C1 segment of cervical spinal cord (tissue), 14 donors: ENCODE results near the gene ERBB4.
"Not testable (repeated sequence)": the region's sequence is repeated elsewhere in the genome, so short reads cannot be mapped to it uniquely, and the experiment has no call there.

Experiments
- DNase-seq, 14 donors: peaks; one replicate each; lab custom pipeline; 2025; lab: John Stamatoyannopoulos, UW

ERBB4 gene

DNA sequence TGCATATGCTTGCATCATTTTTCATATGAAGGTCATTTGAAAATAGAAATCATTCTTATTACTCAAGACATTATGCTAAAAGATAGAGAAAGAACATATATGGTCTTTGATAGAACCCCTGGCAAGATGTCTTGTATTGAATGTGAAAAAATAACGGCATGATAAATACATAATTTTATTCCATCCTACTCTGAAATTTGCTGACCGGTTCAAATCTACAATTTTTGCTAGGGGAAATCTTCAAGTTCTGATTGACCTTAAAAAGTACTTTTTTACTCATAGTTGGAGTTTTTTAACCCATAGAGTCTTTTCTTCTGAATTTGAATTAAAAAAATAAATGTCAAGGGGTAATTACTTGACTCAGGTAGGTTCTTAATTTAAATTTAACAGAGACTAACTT is 920.8 kb downstream of the ERBB4 start:
- no peak for DNase-seq

DNA sequence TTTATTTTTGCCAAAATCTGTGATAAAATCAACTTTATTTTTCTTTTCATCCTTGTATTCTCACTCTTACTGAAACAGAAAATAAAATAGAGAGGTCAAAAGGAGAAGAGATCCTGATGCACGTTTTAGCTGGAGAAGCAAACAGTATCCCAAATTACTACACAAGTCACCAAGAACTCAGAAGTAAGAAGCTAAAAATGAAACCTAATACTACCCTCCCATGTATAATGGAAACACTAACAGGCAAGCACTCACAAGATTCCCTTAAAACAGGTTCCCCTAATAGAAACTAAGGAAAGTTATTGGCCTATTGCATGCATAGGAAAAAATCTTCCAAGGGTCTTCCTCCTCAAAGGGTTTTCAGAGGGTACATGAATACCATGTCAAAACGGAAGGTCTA is 927.0 kb downstream of the ERBB4 start:
- no peak for DNase-seq

DNA sequence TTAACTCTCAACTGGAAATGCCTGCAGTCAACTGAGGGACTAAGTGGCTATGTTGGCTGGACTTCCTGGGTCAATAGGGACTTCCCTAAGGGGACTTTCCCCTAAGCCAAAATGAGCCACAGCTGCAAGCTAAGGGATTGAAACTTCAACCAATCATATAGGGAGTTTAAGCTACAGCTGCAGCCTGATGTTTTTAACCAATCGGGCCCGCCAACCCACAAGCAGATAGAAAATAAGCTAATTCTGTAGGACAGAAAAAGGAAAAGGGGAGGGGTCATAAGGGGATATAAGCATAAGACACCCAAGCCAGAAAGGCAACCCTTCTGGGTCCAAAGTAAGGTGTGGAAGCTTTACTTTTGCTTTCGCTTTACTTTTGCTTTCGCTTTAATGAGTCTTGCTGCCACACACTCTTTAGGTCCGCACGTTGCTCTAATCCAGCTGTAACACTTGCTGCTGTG is 927.5 kb downstream of the ERBB4 start:
- DNase-seq = no peak

DNA sequence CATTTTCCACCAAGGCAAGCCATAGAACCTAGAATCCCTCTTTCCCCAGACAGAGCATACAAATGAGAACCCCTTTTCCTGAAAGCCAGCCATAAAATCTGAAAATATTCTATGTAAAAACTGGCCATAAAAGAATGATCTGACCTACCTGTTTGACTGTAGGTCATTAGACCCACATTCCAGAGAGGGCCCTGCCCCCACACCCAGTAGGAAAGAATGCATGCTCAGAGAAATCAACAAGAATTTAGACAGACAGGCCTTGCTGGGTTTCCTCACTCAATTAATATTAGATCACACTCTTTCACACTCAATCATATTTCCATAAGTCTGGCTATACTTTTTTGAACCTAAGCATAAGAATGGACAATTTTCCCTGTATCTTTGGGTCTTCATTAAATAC is 929.5 kb downstream of the ERBB4 start:
- no peak for DNase-seq

DNA sequence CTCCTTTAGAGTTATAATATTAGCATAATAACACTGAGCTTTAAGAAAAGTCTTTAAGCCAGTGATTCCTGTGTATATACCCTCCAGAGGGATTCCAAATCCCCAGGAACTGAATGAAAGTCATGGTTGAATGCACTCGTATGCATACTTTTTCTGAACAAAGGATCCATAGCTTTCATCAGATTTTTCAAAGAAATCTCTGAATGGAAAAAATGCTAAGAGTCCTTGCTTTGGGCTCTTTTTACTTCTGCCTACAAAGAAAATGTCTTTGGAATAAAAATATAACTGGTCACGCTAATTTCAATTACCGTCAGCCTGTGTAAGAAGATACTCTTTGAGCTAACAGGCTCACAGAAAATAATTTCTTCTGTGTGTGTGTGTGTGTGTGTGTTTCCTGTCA is 939.5 kb downstream of the ERBB4 start:
- DNase-seq = no peak

DNA sequence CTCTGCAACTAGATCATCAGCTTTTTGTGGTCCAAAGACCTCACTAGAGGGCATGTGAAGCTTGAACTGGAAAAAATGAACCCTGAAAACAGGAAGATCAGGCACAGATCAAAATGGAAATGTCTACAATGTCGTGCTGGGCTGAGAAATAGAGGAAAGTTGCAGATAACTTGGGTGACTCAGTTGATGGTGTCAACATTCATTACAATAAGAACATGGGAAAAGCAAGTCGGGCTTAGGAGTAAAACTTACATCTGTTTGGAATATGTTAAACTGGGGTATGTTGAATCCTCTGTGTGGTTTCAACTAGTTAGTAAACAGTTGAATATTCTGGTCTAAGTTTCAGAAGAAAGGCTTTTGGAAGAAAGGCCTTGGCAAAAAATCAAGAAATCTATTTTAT is 940.4 kb downstream of the ERBB4 start:
- no peak for DNase-seq

DNA sequence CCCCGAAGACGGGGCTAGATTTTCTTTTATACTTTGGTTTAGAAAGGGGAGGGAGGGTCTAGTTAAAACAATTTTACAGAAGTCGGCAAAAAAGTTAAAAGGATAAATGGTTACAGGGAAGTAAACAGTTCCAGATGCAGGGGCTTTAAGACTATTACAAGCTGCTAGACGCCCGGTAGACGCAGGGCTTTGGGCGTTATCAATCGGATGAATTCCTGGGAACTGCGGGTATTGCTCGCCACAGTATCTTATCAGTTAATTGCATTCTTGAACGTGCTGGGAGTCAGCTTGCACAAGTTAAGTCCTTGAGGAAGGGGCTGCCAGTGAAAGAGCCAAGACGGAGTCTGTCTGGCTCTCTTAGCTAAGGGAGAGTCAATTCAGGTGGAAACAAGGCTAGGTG is 946.6 kb downstream of the ERBB4 start:
- DNase-seq = not testable (repeated sequence)

DNA sequence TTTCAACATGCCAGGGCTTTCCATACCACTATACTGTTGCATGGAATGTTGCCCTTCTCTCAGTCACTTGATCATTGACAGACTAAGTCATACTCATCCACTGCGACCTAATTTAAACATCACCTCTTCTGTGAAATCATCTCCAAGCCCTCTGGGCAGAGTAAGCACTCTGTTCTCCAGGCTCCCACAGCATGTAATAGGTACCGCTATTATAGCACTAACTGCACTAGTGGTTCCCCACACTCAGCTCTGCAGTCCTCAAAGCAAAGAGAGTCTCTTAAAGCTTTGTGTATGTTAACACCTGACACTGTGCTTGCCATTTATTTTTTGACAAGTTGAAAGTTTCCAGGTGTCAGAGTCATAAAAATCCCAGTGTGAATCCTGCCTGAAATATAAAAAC is 947.2 kb downstream of the ERBB4 start:
- DNase-seq = no peak

DNA sequence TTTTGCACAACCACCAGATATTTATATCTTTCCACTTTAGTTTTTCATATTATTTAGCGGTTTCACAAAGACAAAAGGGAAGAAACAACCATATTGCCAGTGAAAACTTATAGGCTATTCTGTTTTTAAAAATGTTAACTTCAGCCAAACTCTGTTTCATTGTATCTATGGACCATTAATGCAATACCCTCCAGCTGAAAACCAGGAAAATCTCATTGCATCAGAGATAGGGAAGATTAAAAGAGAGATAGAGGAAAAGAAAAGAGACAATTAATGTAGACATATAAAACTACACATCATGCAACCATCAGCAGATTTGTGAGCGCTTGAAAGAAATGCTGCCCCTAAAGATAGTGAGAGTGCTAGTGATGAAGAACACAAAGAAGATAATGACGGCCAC is 970.2 kb downstream of the ERBB4 start:
- DNase-seq = no peak

DNA sequence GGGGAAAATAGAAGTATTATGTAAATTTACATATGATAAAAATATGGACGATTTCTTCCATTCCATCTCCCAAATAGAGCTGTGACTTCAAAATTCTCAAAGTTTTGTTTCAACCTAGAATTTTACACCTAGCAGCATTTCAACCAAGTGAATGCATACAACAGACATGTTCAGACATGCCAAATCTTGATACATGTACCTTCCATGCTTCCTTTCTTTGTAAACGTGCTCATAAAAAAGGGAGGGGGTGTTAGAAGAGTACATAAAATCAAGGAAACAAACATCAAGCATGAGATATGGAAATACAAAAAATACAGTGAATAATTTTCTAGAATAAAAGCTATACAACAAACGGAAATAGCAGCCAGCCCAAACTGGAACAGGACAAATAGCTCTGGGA is 974.2 kb downstream of the ERBB4 start:
- DNase-seq = no peak

DNA sequence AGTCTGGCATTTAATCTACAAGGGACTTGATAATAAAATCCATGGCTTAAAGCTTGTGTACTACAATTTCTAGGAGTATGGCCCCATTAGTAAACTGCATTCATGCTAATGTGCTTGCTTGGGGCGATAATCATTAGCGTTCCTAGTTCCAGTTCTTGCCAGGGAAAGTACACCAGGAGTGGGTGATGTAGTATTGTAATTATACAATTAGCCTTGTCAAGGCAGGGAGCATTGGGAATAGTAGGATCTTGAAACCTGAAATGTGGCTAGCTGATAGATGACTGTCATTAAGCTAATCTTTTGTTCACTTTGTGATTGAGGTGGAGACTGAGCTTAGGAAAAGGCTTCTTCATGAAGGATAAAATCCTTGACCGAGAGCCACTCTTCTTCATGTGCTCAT is 993.0 kb downstream of the ERBB4 start:
- no peak for DNase-seq

DNA sequence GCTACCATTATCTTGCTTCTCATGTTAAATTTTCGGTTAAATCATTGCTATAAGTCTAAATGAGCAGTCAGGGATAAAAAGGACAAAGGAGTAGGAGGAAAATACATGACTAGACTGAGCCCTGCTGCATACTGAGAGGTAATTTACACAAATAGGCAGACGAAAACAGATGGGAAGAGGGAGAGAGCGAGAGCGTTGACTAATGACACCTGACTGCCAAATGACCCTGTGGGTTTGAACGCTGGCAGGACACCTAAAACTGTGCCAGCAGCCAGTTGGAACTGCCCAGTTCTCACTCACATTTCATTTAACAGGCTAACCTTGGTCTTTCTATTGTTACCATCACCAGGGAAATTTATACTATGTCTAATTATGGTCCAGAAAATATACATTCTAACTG is 1004.0 kb downstream of the ERBB4 start:
- DNase-seq = peak in 6 of 14 donors; percentile 2 to 96 (median 21)

DNA sequence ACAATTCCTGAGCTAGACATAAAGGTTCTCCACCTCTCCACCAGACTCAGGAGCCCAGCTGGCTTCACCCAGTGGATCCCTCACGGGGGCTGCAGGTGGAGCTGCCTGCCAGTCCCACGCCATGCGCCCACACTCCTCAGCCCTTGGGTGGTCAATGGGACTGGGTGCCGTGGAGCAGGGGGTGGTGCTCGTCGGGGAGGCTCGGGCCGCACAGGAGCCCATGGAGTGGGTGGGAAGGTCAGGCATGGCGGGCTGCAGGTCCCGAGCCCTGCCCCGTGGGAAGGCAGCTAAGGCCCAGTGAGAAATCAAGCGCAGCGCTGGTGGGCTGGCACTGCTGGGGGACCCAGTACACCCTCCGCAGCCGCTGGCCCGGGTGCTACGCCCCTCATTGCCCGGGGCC is 1014.4 kb downstream of the ERBB4 start:
- DNase-seq = not testable (repeated sequence)

DNA sequence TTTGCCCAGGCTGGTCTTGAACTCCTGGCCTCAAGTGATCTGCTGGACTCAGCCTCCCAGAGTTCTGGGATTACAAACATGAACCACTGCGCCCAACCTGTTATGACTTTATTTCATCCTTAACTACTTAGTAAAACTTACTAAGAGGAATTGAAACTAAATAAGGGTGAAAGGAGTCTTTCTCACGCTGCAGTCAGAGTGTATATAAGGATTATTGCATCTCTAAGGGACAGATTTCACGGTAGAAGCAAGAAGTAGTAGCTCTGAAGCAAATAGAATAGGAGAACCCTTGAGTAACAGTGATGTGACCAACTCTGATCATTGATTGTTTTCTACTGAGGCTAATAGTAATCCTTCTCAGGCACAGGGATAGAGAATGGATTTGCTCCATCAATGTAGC is 1022.1 kb downstream of the ERBB4 start:
- DNase-seq = no peak

DNA sequence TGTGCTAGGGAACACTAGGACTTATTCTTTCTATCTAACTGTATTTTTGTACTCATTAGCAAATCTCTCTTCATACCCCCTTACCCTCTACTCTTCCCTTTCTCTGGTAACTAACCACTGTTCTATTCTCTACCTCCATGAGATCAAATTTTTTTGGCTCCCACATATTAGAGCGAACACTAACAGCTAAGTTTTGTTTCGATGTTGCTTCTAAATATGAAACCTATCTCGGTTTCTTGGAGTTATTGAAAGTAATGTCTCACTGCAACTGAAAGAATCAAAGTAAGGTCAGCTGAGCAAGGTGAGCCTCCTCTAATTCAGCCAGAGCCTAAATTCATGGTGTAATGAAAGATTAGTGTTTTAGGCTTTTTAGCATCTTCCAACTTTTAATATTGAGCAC is 1024.6 kb downstream of the ERBB4 start:
- DNase-seq = no peak

DNA sequence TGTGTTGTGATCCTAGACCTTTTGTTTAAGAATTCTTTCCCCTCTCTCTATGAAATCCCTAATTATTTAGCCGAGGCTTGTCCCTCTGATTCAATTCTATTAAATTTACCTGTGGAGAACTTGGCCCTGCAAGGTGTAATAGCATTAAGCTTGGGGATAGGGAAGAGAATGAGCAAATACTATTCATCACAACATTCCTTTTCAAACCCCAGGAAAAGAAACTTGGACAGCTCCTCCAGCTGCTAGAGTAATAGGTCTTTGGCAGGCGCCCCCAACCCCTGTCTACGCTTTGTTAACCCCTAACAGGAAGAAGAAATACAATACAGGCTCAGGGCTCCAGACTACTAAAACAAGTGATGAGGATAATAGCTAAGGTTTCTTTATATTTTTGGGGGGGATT is 1025.2 kb downstream of the ERBB4 start:
- DNase-seq = no peak

DNA sequence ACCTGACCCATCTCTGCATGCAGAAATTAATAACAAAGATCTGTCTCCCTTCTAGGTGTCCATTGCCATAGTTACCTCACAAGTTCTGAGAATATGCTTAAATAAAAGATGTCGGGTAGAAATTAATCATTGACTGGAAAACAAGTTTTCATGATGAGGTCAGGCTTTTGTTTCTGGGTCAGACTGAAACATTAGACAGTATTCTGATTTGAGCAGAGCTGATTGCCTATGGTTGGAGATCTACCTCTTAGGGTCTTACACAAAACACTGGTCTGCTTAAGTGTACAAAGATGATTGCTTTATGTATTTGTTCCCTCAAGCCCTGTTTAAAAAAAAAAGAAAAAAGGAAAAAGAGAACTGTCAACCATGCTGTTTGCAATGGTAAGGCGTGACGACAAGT is 1025.8 kb downstream of the ERBB4 start:
- DNase-seq = no peak

DNA sequence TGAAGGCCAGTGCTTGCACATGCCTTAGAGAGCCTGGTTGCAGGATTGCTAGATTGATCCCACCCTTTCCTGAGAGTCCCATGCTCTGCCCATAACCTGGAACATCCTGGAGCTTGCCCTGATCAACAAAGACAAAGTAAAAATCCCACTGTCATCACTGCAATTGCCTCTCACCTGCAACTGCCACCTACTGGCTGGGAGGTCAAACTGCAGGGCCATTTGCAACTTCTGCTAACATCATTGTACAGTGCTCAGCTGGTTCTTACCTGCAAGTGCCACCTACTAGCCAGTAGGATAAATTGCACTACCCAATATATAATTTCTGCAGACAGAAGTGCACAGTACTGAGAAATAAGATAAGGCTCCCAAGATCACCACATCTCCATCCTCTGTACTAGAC is 1034.7 kb downstream of the ERBB4 start:
- DNase-seq = no peak

DNA sequence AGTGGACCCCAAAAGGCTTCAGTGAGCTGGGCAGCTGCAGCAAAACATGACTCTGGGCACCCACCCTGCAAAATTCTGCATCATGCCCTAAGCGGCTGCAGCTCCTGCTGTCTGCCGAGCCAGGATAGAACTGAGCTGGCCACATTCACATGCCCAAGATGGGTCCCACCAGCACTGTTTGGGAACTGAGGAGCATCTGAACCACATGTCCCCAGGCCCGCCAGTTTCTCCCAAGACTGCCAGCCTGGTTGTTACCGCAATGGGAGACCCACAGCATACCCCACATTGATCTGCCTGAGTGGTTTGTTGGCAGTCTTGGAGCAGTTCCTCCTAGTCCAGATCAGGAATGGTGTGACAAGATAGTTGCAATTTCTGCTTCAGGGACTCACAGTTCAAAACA is 1035.4 kb downstream of the ERBB4 start:
- no peak for DNase-seq

DNA sequence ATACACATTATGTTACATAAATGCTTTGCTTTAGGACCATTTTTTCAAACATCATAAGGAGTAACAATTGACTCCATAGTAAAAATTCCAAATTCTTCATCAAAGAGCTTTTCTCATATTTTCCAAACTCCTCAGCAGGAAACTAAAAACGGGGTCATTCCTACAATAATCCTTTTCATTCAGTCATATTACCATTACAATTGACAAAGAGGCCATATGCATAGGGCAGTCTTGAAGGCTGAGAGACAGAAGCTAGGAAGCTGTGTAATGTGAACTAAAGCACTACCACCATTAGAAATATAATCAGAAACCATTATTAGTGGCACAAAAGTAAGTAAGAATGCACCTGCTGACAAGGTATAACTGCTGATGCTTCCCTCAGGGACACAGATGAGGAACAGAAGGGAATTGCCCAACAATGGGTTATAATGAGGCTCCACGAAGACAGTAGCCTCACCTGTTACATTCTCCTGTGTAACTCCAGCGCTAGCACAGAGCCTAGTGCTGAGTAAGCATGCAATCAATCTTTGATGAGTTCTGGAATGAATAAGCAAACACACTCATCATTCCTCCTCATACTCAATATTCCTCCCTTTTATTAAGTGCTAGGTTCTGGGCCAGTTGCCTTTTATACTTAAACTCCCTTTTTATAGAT is 1039.9 kb downstream of the ERBB4 start:
- DNase-seq = no peak

DNA sequence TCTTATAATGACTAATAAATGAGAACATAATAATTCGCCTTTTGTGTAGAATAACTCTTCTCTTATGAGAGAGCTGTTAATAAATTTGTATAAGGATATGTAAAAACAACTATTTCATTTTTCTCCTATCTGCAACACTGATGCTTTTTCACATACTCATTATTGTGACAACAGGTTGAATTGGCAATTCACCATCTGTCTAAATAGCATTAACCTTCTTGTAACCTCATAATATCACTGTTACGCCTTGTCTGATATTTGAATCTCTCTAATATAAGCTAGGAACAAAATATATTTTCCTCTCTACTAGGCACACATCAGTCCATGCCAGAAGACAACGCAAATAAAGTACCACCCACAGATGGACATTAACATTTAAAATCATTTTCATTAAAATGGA is 1043.3 kb downstream of the ERBB4 start:
- DNase-seq = no peak

DNA sequence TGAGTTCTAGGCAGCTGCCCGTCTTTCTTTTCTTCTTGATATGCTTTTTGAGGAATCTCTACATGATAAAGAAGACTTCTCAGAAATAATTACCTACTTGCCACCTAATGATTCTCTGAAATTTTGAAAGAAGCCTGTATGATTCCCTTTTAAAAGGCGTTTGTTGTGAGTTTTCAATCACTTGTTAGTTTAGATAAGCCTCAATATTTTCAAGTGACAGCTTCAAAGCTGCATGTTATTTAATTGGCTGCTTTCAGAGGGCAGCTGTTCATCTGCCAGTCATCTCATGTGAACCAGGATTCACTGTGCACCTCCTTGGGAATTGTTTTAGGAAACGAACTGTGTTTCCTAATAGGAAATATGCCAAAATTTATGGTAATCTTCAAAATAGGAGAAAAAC is 1044.1 kb downstream of the ERBB4 start:
- DNase-seq = no peak

DNA sequence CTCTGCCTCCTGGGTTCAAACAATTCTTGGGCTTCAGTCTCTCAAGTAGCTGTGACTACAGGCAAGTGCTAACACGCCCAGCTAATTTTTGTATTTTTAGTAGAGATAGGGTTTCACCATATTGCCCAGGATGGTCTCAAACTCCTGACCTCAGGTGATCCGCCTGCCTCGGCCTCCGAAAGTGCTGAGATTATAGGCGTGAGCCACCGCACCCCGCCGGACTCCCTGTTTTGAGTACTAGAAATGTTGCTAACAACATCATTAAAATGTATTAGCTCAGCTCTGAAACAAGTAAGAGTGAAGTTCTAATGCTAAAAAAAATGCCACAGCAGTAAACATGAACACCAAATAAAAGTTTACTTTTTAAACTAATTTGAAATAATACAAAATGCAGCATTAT is 1044.5 kb downstream of the ERBB4 start:
- DNase-seq = no peak

DNA sequence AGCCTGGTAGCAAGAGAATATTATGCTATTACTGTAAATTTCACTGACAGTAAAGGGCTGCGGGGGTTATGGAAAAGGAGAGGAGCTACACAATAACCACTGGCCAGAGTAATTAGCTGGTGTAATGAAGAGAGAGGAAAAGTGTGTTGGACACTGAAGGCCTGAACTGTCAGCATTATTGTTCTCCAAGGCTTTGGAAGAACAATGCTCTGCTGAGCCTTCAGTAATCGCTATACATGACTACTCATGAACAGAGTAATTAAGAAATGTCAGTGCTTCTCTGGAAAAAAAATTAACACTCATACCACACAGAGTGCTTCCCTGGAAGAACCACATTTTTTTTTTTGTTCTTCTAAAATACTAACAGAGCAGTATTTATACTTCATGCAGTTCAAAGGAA is 1050.9 kb downstream of the ERBB4 start:
- DNase-seq = no peak
